ENCODE data around the gene CLASP1.
"Not testable (repeated sequence)": the region's sequence is repeated elsewhere in the genome, so short reads cannot be mapped to it uniquely, and the experiment has no call there.

CLASP1 gene

GRCh38 chr2:121319941-121320340 lies 329.3 kb downstream of the CLASP1 start:
- H3K79me2 ChIP-seq (ENCODE audit: low read length), result no peaks in the 10 kb centered on the region
- H3K4me2 ChIP-seq (ENCODE audit: low read length), result no peak overlapping the region
- H3K27me3 ChIP-seq (ENCODE audit: low read depth, low read length), result no peaks in the 10 kb centered on the region
- no peak overlapping the region for H3K4me3 ChIP-seq (ENCODE audit: low read length)
- H3K9me3 ChIP-seq (ENCODE audit: insufficient read depth, low read length), result no peaks in the 10 kb centered on the region
- H3K27ac ChIP-seq (ENCODE audit: low read length), result no peak overlapping the region
- no peaks in the 10 kb centered on the region for H3K4me1 ChIP-seq (ENCODE audit: low read length)
- no peaks in the 10 kb centered on the region for H3K36me3 ChIP-seq (replicated peaks; ENCODE audit: low read depth, low read length)
- H3K9ac ChIP-seq (ENCODE audit: low read length), result no peak overlapping the region
- H4K20me1 ChIP-seq (ENCODE audit: insufficient read depth, low read length), result no peaks in the 10 kb centered on the region
- TF ChIP-seq, protein P1, sequence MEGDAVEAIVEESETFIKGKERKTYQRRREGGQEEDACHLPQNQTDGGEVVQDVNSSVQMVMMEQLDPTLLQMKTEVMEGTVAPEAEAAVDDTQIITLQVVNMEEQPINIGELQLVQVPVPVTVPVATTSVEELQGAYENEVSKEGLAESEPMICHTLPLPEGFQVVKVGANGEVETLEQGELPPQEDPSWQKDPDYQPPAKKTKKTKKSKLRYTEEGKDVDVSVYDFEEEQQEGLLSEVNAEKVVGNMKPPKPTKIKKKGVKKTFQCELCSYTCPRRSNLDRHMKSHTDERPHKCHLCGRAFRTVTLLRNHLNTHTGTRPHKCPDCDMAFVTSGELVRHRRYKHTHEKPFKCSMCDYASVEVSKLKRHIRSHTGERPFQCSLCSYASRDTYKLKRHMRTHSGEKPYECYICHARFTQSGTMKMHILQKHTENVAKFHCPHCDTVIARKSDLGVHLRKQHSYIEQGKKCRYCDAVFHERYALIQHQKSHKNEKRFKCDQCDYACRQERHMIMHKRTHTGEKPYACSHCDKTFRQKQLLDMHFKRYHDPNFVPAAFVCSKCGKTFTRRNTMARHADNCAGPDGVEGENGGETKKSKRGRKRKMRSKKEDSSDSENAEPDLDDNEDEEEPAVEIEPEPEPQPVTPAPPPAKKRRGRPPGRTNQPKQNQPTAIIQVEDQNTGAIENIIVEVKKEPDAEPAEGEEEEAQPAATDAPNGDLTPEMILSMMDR (IDR thresholded peaks at IDR 0.05; ENCODE audit: low read depth, low read length), result no peak
- no peak for TF ChIP-seq EZH2phosphoT487 (IDR thresholded peaks at IDR 0.05; ENCODE audit: low read depth)
- no peak overlapping the region for H2AFZ ChIP-seq (ENCODE audit: low read depth, low read length)

DNA sequence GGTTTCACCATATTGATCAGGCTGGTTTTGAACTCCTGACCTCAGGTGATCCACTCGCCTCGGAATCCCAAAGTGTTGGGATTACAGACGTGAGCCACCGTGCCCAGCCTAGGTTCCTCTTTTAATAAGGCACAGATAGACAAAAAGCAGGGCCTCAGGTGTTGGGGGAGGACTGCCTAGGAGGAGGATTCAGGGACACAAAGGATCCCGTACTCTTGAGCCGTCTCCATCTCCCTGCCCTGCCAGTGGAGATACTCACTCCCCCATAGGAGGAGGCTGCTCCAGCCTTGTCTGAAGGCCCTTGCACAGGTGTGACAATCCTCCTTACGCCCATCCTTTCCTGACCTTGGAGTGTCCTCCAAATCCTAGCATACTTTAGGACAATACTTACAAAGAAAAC lies 332.3 kb downstream of the CLASP1 start:
- Histone ChIP-seq H3K27ac (ENCODE audit: low read length) (no peak overlapping the region), H3K9ac (ENCODE audit: low read length) (no peak overlapping the region), H3K9me3 (ENCODE audit: insufficient read depth, low read length) (no peaks in the 10 kb centered on the region), H3K4me2 (ENCODE audit: low read length) (no peak overlapping the region), H2AFZ (ENCODE audit: low read depth, low read length) (no peak overlapping the region), H3K27me3 (ENCODE audit: low read depth, low read length) (0 out of 2 replicates have a peak, but pooled peaks cover 1% of the 10 kb centered on the region), H4K20me1 (ENCODE audit: insufficient read depth, low read length) (no peaks in the 10 kb centered on the region), H3K79me2 (ENCODE audit: low read length) (no peaks in the 10 kb centered on the region), H3K4me1 (ENCODE audit: low read length) (no peaks in the 10 kb centered on the region), H3K36me3 (replicated peaks; ENCODE audit: low read depth, low read length) (no peaks in the 10 kb centered on the region), H3K4me3 (ENCODE audit: low read length) (no peak overlapping the region)
- TF ChIP-seq, protein P1 (IDR thresholded peaks at IDR 0.05; ENCODE audit: low read depth, low read length), result no peak
- TF ChIP-seq EZH2phosphoT487 (IDR thresholded peaks at IDR 0.05; ENCODE audit: low read depth), result no peak

GRCh38 chr2:121313701-121314100 lies 335.6 kb downstream of the CLASP1 start:
- H3K27me3 ChIP-seq (ENCODE audit: low read depth, low read length), result peaks cover 18% of the 10 kb centered on the region
- H3K36me3 ChIP-seq (replicated peaks; ENCODE audit: low read depth, low read length); H3K27ac ChIP-seq (ENCODE audit: low read length); H3K9me3 ChIP-seq (ENCODE audit: insufficient read depth, low read length); H3K4me1 ChIP-seq (ENCODE audit: low read length); H3K4me2 ChIP-seq (ENCODE audit: low read length); H2AFZ ChIP-seq (ENCODE audit: low read depth, low read length); H4K20me1 ChIP-seq (ENCODE audit: insufficient read depth, low read length); H3K4me3 ChIP-seq (ENCODE audit: low read length); H3K9ac ChIP-seq (ENCODE audit: low read length); H3K79me2 ChIP-seq (ENCODE audit: low read length): not testable (repeated sequence)

- Histone ChIP-seq H3K9me3 (ENCODE audit: insufficient read depth, low read length) (no peaks in the 10 kb centered on the region), H3K27ac (ENCODE audit: low read length) (no peak overlapping the region), H3K4me1 (ENCODE audit: low read length) (no peaks in the 10 kb centered on the region), H4K20me1 (ENCODE audit: insufficient read depth, low read length) (no peaks in the 10 kb centered on the region), H3K9ac (ENCODE audit: low read length) (no peak overlapping the region), H2AFZ (ENCODE audit: low read depth, low read length) (no peak overlapping the region), H3K4me3 (ENCODE audit: low read length) (no peak overlapping the region), H3K4me2 (ENCODE audit: low read length) (no peak overlapping the region), H3K36me3 (replicated peaks; ENCODE audit: low read depth, low read length) (no peaks in the 10 kb centered on the region), H3K79me2 (ENCODE audit: low read length) (no peaks in the 10 kb centered on the region), H3K27me3 (ENCODE audit: low read depth, low read length) (peaks cover 43% of the 10 kb centered on the region)
- no peak for TF ChIP-seq EZH2phosphoT487 (IDR thresholded peaks at IDR 0.05; ENCODE audit: low read depth)
- TF ChIP-seq, protein P1 (IDR thresholded peaks at IDR 0.05; ENCODE audit: low read depth, low read length), result no peak
Measured at GRCh38 chr2:121309801-121310200, 339.5 kb downstream of the CLASP1 start.

DNA sequence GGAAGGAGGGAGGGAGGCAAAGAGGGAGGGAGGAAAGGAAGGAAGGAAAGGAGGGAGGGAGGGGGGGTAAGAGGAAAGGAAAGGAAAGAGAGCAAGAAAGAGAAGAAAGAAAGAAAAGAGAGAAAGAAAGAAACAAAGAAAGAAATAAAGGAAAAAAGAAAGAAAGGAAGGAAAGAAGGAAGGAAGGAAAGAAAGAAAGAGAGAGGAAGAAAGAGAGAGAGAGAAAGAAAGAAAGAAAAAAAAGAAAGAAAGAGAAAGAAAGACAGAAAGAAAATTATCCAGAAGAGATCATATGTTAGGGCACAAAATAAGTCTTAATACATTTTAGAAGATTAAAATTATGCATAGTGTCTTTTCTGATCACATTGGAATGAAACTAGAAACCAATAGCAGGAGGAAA lies 339.9 kb downstream of the CLASP1 start:
- Histone ChIP-seq H2AFZ (ENCODE audit: low read depth, low read length) (no peak overlapping the region), H3K9me3 (ENCODE audit: insufficient read depth, low read length) (no peaks in the 10 kb centered on the region), H3K36me3 (replicated peaks; ENCODE audit: low read depth, low read length) (no peaks in the 10 kb centered on the region), H3K9ac (ENCODE audit: low read length) (no peak overlapping the region), H3K27ac (ENCODE audit: low read length) (no peak overlapping the region), H3K4me3 (ENCODE audit: low read length) (no peak overlapping the region), H3K4me1 (ENCODE audit: low read length) (no peaks in the 10 kb centered on the region), H3K79me2 (ENCODE audit: low read length) (no peaks in the 10 kb centered on the region), H3K27me3 (ENCODE audit: low read depth, low read length) (peaks cover 45% of the 10 kb centered on the region), H3K4me2 (ENCODE audit: low read length) (no peak overlapping the region), H4K20me1 (ENCODE audit: insufficient read depth, low read length) (no peaks in the 10 kb centered on the region)
- TF ChIP-seq, protein P1 (IDR thresholded peaks at IDR 0.05; ENCODE audit: low read depth, low read length), result no peak
- no peak for TF ChIP-seq EZH2phosphoT487 (IDR thresholded peaks at IDR 0.05; ENCODE audit: low read depth)
